Measurements from ENCODE around the gene ZNFX1. TPM values are rescaled to one million over a fixed set of nuclear protein-coding genes. Genes with fewer than 3 reads are reported as not detected.
"Not testable (repeated sequence)": the region's sequence is repeated elsewhere in the genome, so short reads cannot be mapped to it uniquely, and the experiment has no call there.

ZNFX1 gene
- total RNA-seq, 1 donor from 2014 or later, result 32.7 TPM

- no peak for DNase-seq (ENCODE audit: low read depth)
- TF ChIP-seq, protein P1, sequence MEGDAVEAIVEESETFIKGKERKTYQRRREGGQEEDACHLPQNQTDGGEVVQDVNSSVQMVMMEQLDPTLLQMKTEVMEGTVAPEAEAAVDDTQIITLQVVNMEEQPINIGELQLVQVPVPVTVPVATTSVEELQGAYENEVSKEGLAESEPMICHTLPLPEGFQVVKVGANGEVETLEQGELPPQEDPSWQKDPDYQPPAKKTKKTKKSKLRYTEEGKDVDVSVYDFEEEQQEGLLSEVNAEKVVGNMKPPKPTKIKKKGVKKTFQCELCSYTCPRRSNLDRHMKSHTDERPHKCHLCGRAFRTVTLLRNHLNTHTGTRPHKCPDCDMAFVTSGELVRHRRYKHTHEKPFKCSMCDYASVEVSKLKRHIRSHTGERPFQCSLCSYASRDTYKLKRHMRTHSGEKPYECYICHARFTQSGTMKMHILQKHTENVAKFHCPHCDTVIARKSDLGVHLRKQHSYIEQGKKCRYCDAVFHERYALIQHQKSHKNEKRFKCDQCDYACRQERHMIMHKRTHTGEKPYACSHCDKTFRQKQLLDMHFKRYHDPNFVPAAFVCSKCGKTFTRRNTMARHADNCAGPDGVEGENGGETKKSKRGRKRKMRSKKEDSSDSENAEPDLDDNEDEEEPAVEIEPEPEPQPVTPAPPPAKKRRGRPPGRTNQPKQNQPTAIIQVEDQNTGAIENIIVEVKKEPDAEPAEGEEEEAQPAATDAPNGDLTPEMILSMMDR (IDR thresholded peaks at IDR 0.05; ENCODE audit: insufficient read depth, low read length, poor library complexity, severe bottlenecking), result no peak
Measured at GRCh38 chr20:49203011-49203410, 74.8 kb downstream of the ZNFX1 start.

DNA sequence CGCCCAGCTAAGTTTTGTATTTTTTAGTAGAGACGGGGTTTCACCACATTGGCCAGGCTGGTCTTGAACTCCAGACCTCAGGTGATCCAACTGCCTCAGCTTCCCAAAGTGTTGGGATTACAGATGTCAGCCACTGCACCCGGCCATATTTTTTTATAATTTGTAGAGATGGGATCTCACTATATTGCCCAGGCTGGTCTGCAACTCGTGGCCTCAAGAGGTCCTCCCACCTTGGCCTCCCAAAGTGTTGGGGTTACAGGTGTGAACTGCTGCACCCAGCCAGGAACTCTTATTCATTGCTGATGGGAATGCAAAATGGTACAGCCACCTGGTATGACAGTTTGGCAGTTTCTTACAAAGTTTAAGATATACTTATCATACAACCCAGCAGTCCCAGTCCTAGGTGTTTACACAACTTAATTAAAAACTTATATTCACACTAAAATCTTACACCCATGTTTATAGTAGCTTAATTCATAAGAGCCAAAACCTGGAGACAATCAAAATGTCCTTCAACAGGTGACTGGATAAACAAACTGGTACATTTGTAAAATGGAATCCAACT is 78.0 kb downstream of the ZNFX1 start:
- no peaks in the 10 kb centered on the region for H3K36me3 ChIP-seq (ENCODE audit: control insufficient read depth, insufficient read depth, low read length)
- H3K4me3 ChIP-seq (ENCODE audit: low read depth, low read length), result no peak overlapping the region
- DNase-seq (ENCODE audit: low read depth), result no peak
- TF ChIP-seq, protein P1 (IDR thresholded peaks at IDR 0.05; ENCODE audit: insufficient read depth, low read length, poor library complexity, severe bottlenecking), result no peak
- no peaks in the 10 kb centered on the region for H3K27me3 ChIP-seq (ENCODE audit: control insufficient read depth, insufficient read depth, low read length)

More at GRCh38 chr20:49203011-49203410, 74.8 kb downstream of the ZNFX1 start:
- Histone ChIP-seq H3K4me3 (ENCODE audit: low read depth, low read length) (no peak overlapping the region), H3K36me3 (ENCODE audit: control insufficient read depth, insufficient read depth, low read length) (no peaks in the 10 kb centered on the region), H3K27me3 (ENCODE audit: control insufficient read depth, insufficient read depth, low read length) (no peaks in the 10 kb centered on the region)

GRCh38 chr20:49192944-49193518 is 84.8 kb downstream of the ZNFX1 start:
- not testable (repeated sequence) for H3K4me3 ChIP-seq (ENCODE audit: low read depth, low read length); H3K27me3 ChIP-seq (ENCODE audit: control insufficient read depth, insufficient read depth, low read length); H3K36me3 ChIP-seq (ENCODE audit: control insufficient read depth, insufficient read depth, low read length); DNase-seq (ENCODE audit: low read depth)

Other genes with a start within 250 kb of the ZNFX1 start
- gene CSE1L, start 231.7 kb downstream of the ZNFX1 start, total RNA-seq, result 64.9 and 66.5 TPM in 2 replicates
- 72.5 and 81.6 TPM in 2 replicates for gene STAU1, start 89.7 kb downstream of the ZNFX1 start, total RNA-seq
- 49.6 and 52.2 TPM in 2 replicates for gene DDX27, start 58.6 kb downstream of the ZNFX1 start, total RNA-seq
- gene KCNB1, start 204.6 kb upstream of the ZNFX1 start, total RNA-seq, result not detected in 2 replicates